PC-9 (cell line): ENCODE measurements around the gene ZYG11A.

Experiments
- CTCF ChIP-seq: fragments of 200-600 bp; sonication (generic); conservative IDR thresholded peaks from 2 replicates; pipeline ENCODE4 v1.6.1; 2017; ENCODE audit warnings: mixed run types, antibody characterized with exemption, mild to moderate bottlenecking, moderate library complexity
- EZH2 ChIP-seq: fragments of 200-600 bp; sonication (generic); IDR thresholded peaks from 2 replicates; pipeline ENCODE4 v1.8.0; 2017; ENCODE audit warnings: antibody characterized with exemption, low read depth

DNA sequence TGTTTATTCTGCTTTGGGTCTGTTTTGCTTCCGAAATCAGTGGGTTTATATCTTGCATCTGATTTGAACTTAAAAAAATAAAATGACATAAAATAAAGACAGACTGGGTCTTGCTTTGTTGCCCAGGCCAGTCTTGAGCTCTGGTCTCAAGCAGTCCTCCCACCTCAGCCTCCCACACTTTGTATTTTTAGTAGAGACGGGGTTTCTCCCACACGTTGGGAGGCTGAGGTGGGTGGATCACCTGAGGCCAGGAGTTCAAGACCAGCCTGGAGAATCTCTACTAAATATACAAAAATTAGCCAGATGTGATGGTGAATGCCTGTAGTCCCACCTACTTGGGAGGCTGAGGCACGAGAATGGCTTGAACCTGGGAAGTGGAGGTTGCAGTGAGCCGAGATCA lies 5.9 kb downstream of the ZYG11A start:
- TF ChIP-seq CTCF (no peak), EZH2 (no peak)
